H9 (cell line): ENCODE data around the gene RICTOR. TPM values are rescaled to one million over a fixed set of nuclear protein-coding genes. Genes with fewer than 3 reads are reported as not detected.

Experiments used
- DNase-seq: peaks from one replicate; pipeline ENCODE4 v3.0.0-alpha.2; 2017
- H2AFZ ChIP-seq: one replicate; pipeline ENCODE4 v1.6.1; 2013; ENCODE audit warnings: mild to moderate bottlenecking, low read length, control low read depth, moderate library complexity
- H2AK5ac ChIP-seq: 2 replicates; pipeline ENCODE4 v1.6.1; 2013; ENCODE audit warnings: low read length, control low read depth, mixed read lengths; ENCODE audit not compliant: insufficient read length
- H2BK120ac ChIP-seq: one replicate; pipeline ENCODE4 v1.6.1; 2013; ENCODE audit warnings: low read depth, mild to moderate bottlenecking, low read length, control low read depth, inconsistent platforms; ENCODE audit not compliant: poor library complexity, severe bottlenecking
- H2BK12ac ChIP-seq: 2 replicates; pipeline ENCODE4 v1.6.1; 2013; ENCODE audit warnings: low read length, control low read depth, mixed read lengths, low read depth; ENCODE audit not compliant: insufficient read length
- H2BK15ac ChIP-seq: 2 replicates; pipeline ENCODE4 v1.6.1; 2013; ENCODE audit warnings: low read depth, low read length, control low read depth
- H2BK20ac ChIP-seq: one replicate; pipeline ENCODE4 v1.6.1; 2013; ENCODE audit warnings: low read depth, mild to moderate bottlenecking, low read length, control low read depth, inconsistent platforms; ENCODE audit not compliant: poor library complexity, severe bottlenecking
- H2BK5ac ChIP-seq: 2 replicates; pipeline ENCODE4 v1.6.1; 2013; ENCODE audit warnings: low read length, control low read depth, mixed read lengths; ENCODE audit not compliant: insufficient read length
- H3K14ac ChIP-seq: 2 replicates; pipeline ENCODE4 v1.6.1; 2013; ENCODE audit warnings: low read length, control low read depth; ENCODE audit not compliant: insufficient read depth
- H3K18ac ChIP-seq: 2 replicates; pipeline ENCODE4 v1.6.1; 2013; ENCODE audit warnings: low read depth, mild to moderate bottlenecking, mixed read lengths, low read length, control low read depth; ENCODE audit not compliant: insufficient read length
- H3K23ac ChIP-seq: 2 replicates; pipeline ENCODE4 v1.6.1; 2013; ENCODE audit warnings: low read length, control low read depth, mixed read lengths, low read depth; ENCODE audit not compliant: insufficient read length
- H3K23me2 ChIP-seq: 2 replicates; pipeline ENCODE4 v1.6.1; 2013; ENCODE audit warnings: low read depth, mild to moderate bottlenecking, mixed read lengths, low read length, control low read depth; ENCODE audit not compliant: insufficient read length, poor library complexity, severe bottlenecking
- H3K27ac ChIP-seq: 2 replicates; pipeline ENCODE4 v1.5.1; 2013; ENCODE audit warnings: low read length, control low read depth, mixed read lengths, low read depth; ENCODE audit not compliant: insufficient read length
- H3K27me3 ChIP-seq: 2 replicates; pipeline ENCODE4 v1.6.1; 2013; ENCODE audit warnings: low read length, control low read depth, inconsistent platforms; ENCODE audit not compliant: insufficient read depth
- H3K4ac ChIP-seq: 2 replicates; pipeline ENCODE4 v1.6.1; 2013; ENCODE audit warnings: low read depth, mild to moderate bottlenecking, control low read depth, inconsistent platforms, low read length, moderate library complexity
- H3K4me1 ChIP-seq: 2 replicates; pipeline ENCODE4 v1.6.1; 2013; ENCODE audit warnings: low read length, control low read depth, inconsistent platforms; ENCODE audit not compliant: insufficient read depth
- H3K4me2 ChIP-seq: 2 replicates; pipeline ENCODE4 v1.6.1; 2013; ENCODE audit warnings: low read length, control low read depth, mixed read lengths; ENCODE audit not compliant: insufficient read length, insufficient read depth
- H3K56ac ChIP-seq: 2 replicates; pipeline ENCODE4 v1.6.1; 2013; ENCODE audit warnings: low read depth, mild to moderate bottlenecking, mixed read lengths, low read length, control low read depth; ENCODE audit not compliant: insufficient read length
- H3K79me1 ChIP-seq: 2 replicates; pipeline ENCODE4 v1.6.1; 2013; ENCODE audit warnings: low read depth, mild to moderate bottlenecking, moderate library complexity, low read length, control low read depth, inconsistent platforms; ENCODE audit not compliant: insufficient read depth, poor library complexity, severe bottlenecking
- H3K79me2 ChIP-seq: 2 replicates; pipeline ENCODE4 v1.6.1; 2013; ENCODE audit warnings: low read length, control low read depth, inconsistent platforms; ENCODE audit not compliant: insufficient read depth
- H3K9ac ChIP-seq: 2 replicates; pipeline ENCODE4 v1.6.1; 2013; ENCODE audit warnings: low read length, control low read depth, mixed read lengths; ENCODE audit not compliant: insufficient read length; ENCODE audit errors: extremely low read depth
- H3K9me3 ChIP-seq: one replicate; pipeline ENCODE4 v1.6.1; 2013; ENCODE audit warnings: low read depth, low read length, inconsistent platforms; ENCODE audit not compliant: control insufficient read depth
- H3T11ph ChIP-seq: one replicate; pipeline ENCODE4 v1.6.1; 2013; ENCODE audit warnings: mild to moderate bottlenecking, low read length, control low read depth, inconsistent platforms
- H4K20me1 ChIP-seq: one replicate; pipeline ENCODE4 v1.6.1; 2013; ENCODE audit not compliant: control insufficient read depth, insufficient read length, insufficient read depth
- H4K5ac ChIP-seq: 2 replicates; pipeline ENCODE4 v1.6.1; 2013; ENCODE audit warnings: low read depth, mild to moderate bottlenecking, mixed read lengths, low read length, control low read depth; ENCODE audit not compliant: insufficient read length
- H4K8ac ChIP-seq: replicated peaks from 2 replicates; pipeline ENCODE4 v1.6.1; 2013; ENCODE audit warnings: low read length, control low read depth, mixed read lengths, low read depth; ENCODE audit not compliant: insufficient read length
- H4K91ac ChIP-seq: 2 replicates; pipeline ENCODE4 v1.6.1; 2013; ENCODE audit warnings: low read depth, mild to moderate bottlenecking, moderate library complexity, mixed read lengths, low read length, control low read depth; ENCODE audit not compliant: insufficient read length
- H3K27ac Mint-ChIP-seq, 3 experiments: 2 replicates in 2 of 3; 3 replicates in 1 of 3; pipeline ENCODE4 v1.8.0; 2020 to 2021; ENCODE audit warnings: mixed read lengths in 3 of 3, mild to moderate bottlenecking in 1 of 3, moderate library complexity in 1 of 3
- H3K27me3 Mint-ChIP-seq: 2 replicates; pipeline ENCODE4 v1.8.0; 2021; ENCODE audit warnings: low read depth, mild to moderate bottlenecking, moderate library complexity, mixed read lengths
- H3K36me3 Mint-ChIP-seq, 3 experiments: 2 replicates in 2 of 3; 3 replicates in 1 of 3; pipeline ENCODE4 v1.8.0; 2020 to 2021; ENCODE audit warnings: low read depth in 3 of 3, mixed read lengths in 3 of 3; ENCODE audit not compliant: insufficient read depth in 1 of 3
- H3K4me1 Mint-ChIP-seq, 2 experiments: 2 replicates each; pipeline ENCODE4 v1.8.0; 2020; ENCODE audit warnings: mixed read lengths in 2 of 2
- H3K4me3 Mint-ChIP-seq, 2 experiments: 2 replicates in 1 of 2; 3 replicates in 1 of 2; pipeline ENCODE4 v1.8.0; 2020 to 2021; ENCODE audit warnings: mild to moderate bottlenecking in 2 of 2, mixed read lengths in 2 of 2, moderate library complexity in 1 of 2
- H3K9me3 Mint-ChIP-seq, 2 experiments: 2 replicates in 1 of 2; 3 replicates in 1 of 2; pipeline ENCODE4 v1.8.0; 2020; ENCODE audit warnings: mild to moderate bottlenecking in 2 of 2, mixed read lengths in 2 of 2, moderate library complexity in 1 of 2
- WGBS: extraction: QIAGEN DNeasy Blood & Tissue Kit; methylation state at CpG from one replicate; pipeline ENCODE4 v1.1.7; 2013; ENCODE audit warnings: missing lambda C conversion rate, low lambda C conversion rate, mixed read lengths; ENCODE audit not compliant: insufficient read length; ENCODE audit errors: extremely low coverage; 5-methylcytosine and 5-hydroxymethylcytosine counted together
- total RNA-seq: library from RNA; stranded (reverse); gene quantifications from 2 replicates; pipeline ENCODE4 v1.2.1, GENCODE V29; 2021
- TF ChIP-seq, protein P1 (sequence below): fragments of 200-600 bp; sonication (generic); conservative IDR thresholded peaks from 3 replicates; pipeline ENCODE4 v1.8.0; 2021; ENCODE audit warnings: antibody characterized with exemption, mild to moderate bottlenecking

The RICTOR gene
- total RNA-seq, 1 experiment from 2014 or later, result 20.9 TPM

DNA sequence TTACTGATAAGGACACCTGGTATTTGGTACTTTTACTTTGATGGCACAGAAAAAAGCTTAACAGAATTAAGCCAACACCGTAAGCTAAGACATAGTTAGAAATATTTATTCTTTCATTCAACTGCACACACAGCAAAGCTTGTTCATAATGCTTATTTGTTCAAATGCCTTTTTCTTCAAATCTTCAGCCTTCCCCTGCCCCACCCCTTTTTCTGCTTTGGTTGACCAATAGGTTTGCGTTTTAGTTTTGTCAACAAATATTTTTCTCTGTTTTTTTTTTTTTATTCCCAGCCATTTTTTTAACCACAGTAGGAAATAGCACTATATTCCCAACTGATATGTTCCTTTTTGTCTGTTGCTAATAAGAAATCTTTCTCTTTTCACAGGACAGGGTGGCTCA lies 4.9 kb upstream of the RICTOR start:
- H3K9me3 ChIP-seq, result no peaks in the 10 kb centered on the region
- TF ChIP-seq, protein P1, sequence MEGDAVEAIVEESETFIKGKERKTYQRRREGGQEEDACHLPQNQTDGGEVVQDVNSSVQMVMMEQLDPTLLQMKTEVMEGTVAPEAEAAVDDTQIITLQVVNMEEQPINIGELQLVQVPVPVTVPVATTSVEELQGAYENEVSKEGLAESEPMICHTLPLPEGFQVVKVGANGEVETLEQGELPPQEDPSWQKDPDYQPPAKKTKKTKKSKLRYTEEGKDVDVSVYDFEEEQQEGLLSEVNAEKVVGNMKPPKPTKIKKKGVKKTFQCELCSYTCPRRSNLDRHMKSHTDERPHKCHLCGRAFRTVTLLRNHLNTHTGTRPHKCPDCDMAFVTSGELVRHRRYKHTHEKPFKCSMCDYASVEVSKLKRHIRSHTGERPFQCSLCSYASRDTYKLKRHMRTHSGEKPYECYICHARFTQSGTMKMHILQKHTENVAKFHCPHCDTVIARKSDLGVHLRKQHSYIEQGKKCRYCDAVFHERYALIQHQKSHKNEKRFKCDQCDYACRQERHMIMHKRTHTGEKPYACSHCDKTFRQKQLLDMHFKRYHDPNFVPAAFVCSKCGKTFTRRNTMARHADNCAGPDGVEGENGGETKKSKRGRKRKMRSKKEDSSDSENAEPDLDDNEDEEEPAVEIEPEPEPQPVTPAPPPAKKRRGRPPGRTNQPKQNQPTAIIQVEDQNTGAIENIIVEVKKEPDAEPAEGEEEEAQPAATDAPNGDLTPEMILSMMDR, result no peak
- no peak overlapping the region for H3K14ac ChIP-seq
- Mint-ChIP-seq H3K36me3 (no peaks in the 10 kb centered on the region), H3K9me3 (no peaks in the 10 kb centered on the region), H3K27me3 (no peaks in the 10 kb centered on the region), H3K27ac (no peak overlapping the region), H3K4me3 (no peak overlapping the region), H3K4me1 (peaks cover 6 to 16% of the 10 kb centered on the region in 2 experiments)
- no peak overlapping the region for H3K18ac ChIP-seq
- H3K4me1 ChIP-seq, result no peaks in the 10 kb centered on the region
- no peaks in the 10 kb centered on the region for H3K23me2 ChIP-seq
- H3T11ph ChIP-seq, result no peak overlapping the region
- no peak for DNase-seq
- H2AFZ ChIP-seq, result no peak overlapping the region
- no peak overlapping the region for H3K9ac ChIP-seq
- no peak overlapping the region for H4K91ac ChIP-seq
- H3K56ac ChIP-seq, result no peak overlapping the region
- no peak overlapping the region for H4K8ac ChIP-seq
- no peak overlapping the region for H2AK5ac ChIP-seq
- H2BK20ac ChIP-seq, result no peak overlapping the region
- H4K5ac ChIP-seq, result no peak overlapping the region
- H3K27ac ChIP-seq, result no peak overlapping the region
- WGBS, result no CpG with 5 or more reads among the region's 2 CpGs
- no peak overlapping the region for H2BK120ac ChIP-seq
- H4K20me1 ChIP-seq, result no peaks in the 10 kb centered on the region
- H3K23ac ChIP-seq, result no peak overlapping the region
- H3K27me3 ChIP-seq, result no peaks in the 10 kb centered on the region
- no peak overlapping the region for H2BK5ac ChIP-seq
- H2BK15ac ChIP-seq, result no peak overlapping the region
- H3K4me2 ChIP-seq, result no peak overlapping the region
- no peaks in the 10 kb centered on the region for H3K79me1 ChIP-seq
- H3K4ac ChIP-seq, result no peak overlapping the region
- H2BK12ac ChIP-seq, result no peak overlapping the region
- no peaks in the 10 kb centered on the region for H3K79me2 ChIP-seq
